Endothelial cell of umbilical vein (primary cell): ENCODE measurements around the gene NR1H2. TPM values are rescaled to one million over a fixed set of nuclear protein-coding genes. Genes with fewer than 3 reads are reported as not detected.

Experiments used
- BruUV-seq: library from RNA; stranded (reverse); fragments of 400-500 nt; replicated peaks from 2 replicates; lab custom pipeline; 2021; lab: Mats Ljungman, UMichigan
- CTCF ChIA-PET: fragments of 300-600, 350-600 bp; sonication (Branson Sonifier 250); formaldehyde crosslinking; loops from one replicate; lab custom pipeline; 2021; ENCODE audit warnings: antibody characterized with exemption, inconsistent platforms; lab: Charles Lee
- POLR2A ChIA-PET: fragments of 300-600, 350-600 bp; sonication (Branson Sonifier 250); formaldehyde crosslinking; loops from one replicate; lab custom pipeline; 2021; ENCODE audit warnings: antibody characterized with exemption, inconsistent platforms; lab: Charles Lee
- DNase-seq: peaks from one replicate; pipeline ENCODE4 v3.0.0-alpha.2; 2011; ENCODE audit warnings: low read depth, low spot score
- FAIRE-seq: peaks from 2 replicates; lab custom pipeline; 2011; peaks lifted over from hg19 to GRCh38; lab: Jason Lieb, UNC
- H2AFZ ChIP-seq: 2 replicates; pipeline ENCODE4 v1.6.0; 2012; ENCODE audit warnings: low read depth, low read length, control low read depth, inconsistent platforms
- H3K27ac ChIP-seq: 2 replicates; pipeline ENCODE4 v1.5.1; 2011; ENCODE audit warnings: low read depth, mild to moderate bottlenecking, control low read depth, low read length, moderate library complexity; ENCODE audit not compliant: insufficient read depth
- H3K27me3 ChIP-seq, 2 experiments: 2 replicates each; pipeline versions ENCODE4 v1.6.0 to v1.6.1; 2011; ENCODE audit warnings: low read length in 2 of 2, mixed read lengths in 1 of 2; ENCODE audit not compliant: control insufficient read depth in 2 of 2, insufficient read depth in 2 of 2
- H3K36me3 ChIP-seq, 2 experiments: 2 replicates in 1 of 2; 3 replicates in 1 of 2; pipeline ENCODE4 v1.5.1; 2011; ENCODE audit warnings: low read length in 2 of 2, mild to moderate bottlenecking in 1 of 2, moderate library complexity in 1 of 2; ENCODE audit not compliant: control insufficient read depth in 2 of 2, insufficient read depth in 2 of 2; ENCODE audit errors: extremely low read depth in 1 of 2
- H3K4me1 ChIP-seq: 3 replicates; pipeline ENCODE4 v1.5.1; 2011; ENCODE audit warnings: mild to moderate bottlenecking, low read length; ENCODE audit not compliant: control insufficient read depth, insufficient read depth; ENCODE audit errors: extremely low read depth
- H3K4me2 ChIP-seq: 2 replicates; pipeline ENCODE4 v1.6.1; 2011; ENCODE audit warnings: low read length, control low read depth, mixed read lengths; ENCODE audit not compliant: insufficient read depth
- H3K4me3 ChIP-seq, 3 experiments: fragments of 200-600 bp in 1 of 3; sonication (generic), shearing (Covaris generic) in 1 of 3; replicated peaks in 1 of 3; 2 replicates each; pipeline ENCODE4 v1.5.1; 2011 to 2016; ENCODE audit warnings: control low read depth in 3 of 3, low read length in 3 of 3, mild to moderate bottlenecking in 2 of 3, inconsistent platforms in 1 of 3, low read depth in 1 of 3, moderate library complexity in 1 of 3; ENCODE audit not compliant: insufficient read depth in 1 of 3
- H3K79me2 ChIP-seq: 2 replicates; pipeline ENCODE4 v1.6.0; 2012; ENCODE audit warnings: low read length, inconsistent platforms; ENCODE audit not compliant: control insufficient read depth, insufficient read depth
- H3K9ac ChIP-seq: replicated peaks from 2 replicates; pipeline ENCODE3; 2011; ENCODE audit warnings: low read length, control low read depth; ENCODE audit not compliant: insufficient read depth; ENCODE audit errors: extremely low read depth
- H3K9me1 ChIP-seq: replicated peaks from 3 replicates; pipeline ENCODE4 v1.6.0; 2011; ENCODE audit warnings: mild to moderate bottlenecking, low read length; ENCODE audit not compliant: control insufficient read depth, insufficient read depth; ENCODE audit errors: extremely low read depth
- H3K9me3 ChIP-seq: replicated peaks from 2 replicates; pipeline ENCODE4 v1.5.1; 2012; ENCODE audit warnings: low read length, inconsistent platforms; ENCODE audit not compliant: control insufficient read depth, insufficient read depth
- H4K20me1 ChIP-seq: replicated peaks from 2 replicates; pipeline ENCODE3; 2011; ENCODE audit warnings: mild to moderate bottlenecking, low read length; ENCODE audit not compliant: control insufficient read depth, insufficient read depth; ENCODE audit errors: extremely low read depth
- EZH2 ChIP-seq: IDR thresholded peaks from 2 replicates; pipeline ENCODE4 v1.6.1; 2012; ENCODE audit warnings: borderline replicate concordance, low read depth, mild to moderate bottlenecking, moderate library complexity, low read length, inconsistent platforms; ENCODE audit not compliant: severe bottlenecking
- GATA2 ChIP-seq: IDR thresholded peaks from 2 replicates; pipeline ENCODE4 v1.7.0; 2011; ENCODE audit warnings: low read depth, mild to moderate bottlenecking, moderate library complexity, mixed read lengths, low read length; ENCODE audit not compliant: insufficient read length, insufficient read depth
- MYC ChIP-seq: IDR thresholded peaks from one replicate; pipeline ENCODE4 v1.6.1; 2011; ENCODE audit warnings: mild to moderate bottlenecking, low read depth, low read length
- POLR2A ChIP-seq: IDR thresholded peaks from 2 replicates; pipeline ENCODE4 v1.6.1; 2012; ENCODE audit warnings: low read depth, mild to moderate bottlenecking, control low read depth, low read length
- POLR2AphosphoS5 ChIP-seq: IDR thresholded peaks from 2 replicates; pipeline ENCODE4 v1.6.1; 2012; ENCODE audit warnings: low read depth, mild to moderate bottlenecking, control low read depth, low read length, moderate library complexity; ENCODE audit not compliant: insufficient read depth
- dilution Hi-C: fragments of 300-500 bp; cut with MboI; formaldehyde crosslinking; loops from one replicate; pipeline ENCODE4 v1.15.0; 2019; ENCODE audit warnings: low sequenced_read_pairs; ENCODE audit not compliant: extremely low pct_ligation_motif_present
- intact Hi-C: fragments of 100-400 bp; cut with micrococcal nuclease; formaldehyde crosslinking; loops from one replicate; pipeline ENCODE4 v1.10.0; 2022
- polyA plus RNA-seq, 4 experiments: library from polyadenylated mRNA; depleted of rRNA in 3 of 4; stranded (reverse) in 3 of 4; unstranded in 1 of 4; fragments of >200 nt; gene quantifications; 2 replicates each; pipeline versions ENCODE4 v1.2.1 to v1.2.3, GENCODE V29; 2011 to 2012; ENCODE audit warnings: missing spikeins in 1 of 4
- total RNA-seq: library from RNA; stranded (reverse); gene quantifications from 2 replicates; pipeline ENCODE4 v1.2.3, GENCODE V29; 2021
- TF ChIP-seq, protein P1 (sequence below): IDR thresholded peaks from 2 replicates; pipeline ENCODE4 v1.6.1; 2011; ENCODE audit not compliant: insufficient read depth, insufficient read length

NR1H2 gene
- total and polyA plus RNA-seq, 2 donors (not counting 3 experiments of a cell fraction or from before 2014, with no cell fraction given): 46.7 to 48.4 TPM

DNA sequence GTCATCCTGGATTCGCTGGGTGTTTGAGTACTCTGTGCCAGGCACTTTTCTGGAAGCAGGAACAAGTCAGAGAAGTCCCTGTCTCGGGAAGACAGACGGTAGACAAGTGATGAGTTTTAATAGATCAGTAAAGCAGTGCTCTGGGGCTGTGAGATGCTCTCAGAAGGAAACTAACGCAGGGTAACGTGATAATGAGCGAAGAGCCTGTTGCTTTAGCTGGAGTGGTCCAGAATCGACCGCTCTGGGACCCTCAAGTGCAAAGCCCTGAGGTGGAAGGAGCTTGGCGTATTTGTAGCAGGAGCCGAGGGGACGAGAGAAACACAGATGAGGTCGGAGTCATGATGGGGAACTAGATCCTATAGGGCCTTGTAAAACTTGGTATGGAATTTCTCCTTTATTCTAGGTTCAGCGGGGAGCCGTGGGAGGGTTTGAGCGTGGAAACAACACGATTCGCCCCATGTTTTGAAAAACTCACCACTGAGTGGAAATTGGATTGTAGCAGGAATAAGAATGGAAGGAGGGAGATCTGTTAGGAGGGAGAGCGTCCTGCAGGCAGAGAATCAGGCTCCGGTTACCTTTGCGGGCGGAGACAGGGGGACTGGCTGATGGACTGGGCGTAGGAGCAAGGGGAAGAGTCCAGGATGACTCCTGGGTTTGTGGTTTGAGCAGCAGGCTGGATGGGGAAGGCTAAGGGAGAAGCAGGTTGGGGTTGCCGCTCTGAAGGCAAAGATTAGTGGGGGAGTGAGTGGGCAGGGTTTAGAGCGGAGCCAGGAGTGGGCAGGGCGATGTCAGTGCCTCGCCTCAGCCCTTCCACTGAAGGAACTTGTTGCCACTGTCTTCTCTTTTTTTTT, 8.7 kb downstream of the NR1H2 start:
- peaks cover 16% of the 10 kb centered on the region for H3K4me1 ChIP-seq
- H3K27ac ChIP-seq: peak overlapping the region; percentile 63
- H3K9ac ChIP-seq: peak overlapping the region; percentile 86
- H3K4me3 ChIP-seq: peak overlapping the region; percentile 71 to 94 (median 80)
- POLR2A ChIA-PET: interaction anchor here (1.4 kb wide), 1 partner anchor 9 kb away, joined by 4 read pairs; the partner anchor contains the start of gene NR1H2
- dilution Hi-C loops: no loop called here
- BruUV-seq: no TSS peak
- H3K4me2 ChIP-seq: peak overlapping the region; percentile 98
- peak; percentile 59 for FAIRE-seq
- no peaks in the 10 kb centered on the region for H3K27me3 ChIP-seq
- CTCF ChIA-PET: interaction anchor here (1.0 to 1.9 kb wide), 7 partner anchors 10 to 84 kb away, joined by 3 to 12 read pairs (median 3); partner anchors contain the start of gene KCNC3
- H3K79me2 ChIP-seq: peaks cover 30% of the 10 kb centered on the region
- no peaks in the 10 kb centered on the region for H3K9me3 ChIP-seq
- peak overlapping the region; percentile 71 for H2AFZ ChIP-seq
- intact Hi-C loops: loop anchor here (1.0 kb wide), 6 partner anchors 9 to 508 kb away; partner anchors contain the start of genes AKT1S1, JOSD2, NR1H2 and TBC1D17
- H3K36me3 ChIP-seq: peaks cover 0 to 15% of the 10 kb centered on the region in 2 experiments
- TF ChIP-seq EZH2 (no peak), POLR2A (no peak), MYC (no peak), POLR2AphosphoS5 (no peak), GATA2 (no peak)
- TF ChIP-seq, protein P1, sequence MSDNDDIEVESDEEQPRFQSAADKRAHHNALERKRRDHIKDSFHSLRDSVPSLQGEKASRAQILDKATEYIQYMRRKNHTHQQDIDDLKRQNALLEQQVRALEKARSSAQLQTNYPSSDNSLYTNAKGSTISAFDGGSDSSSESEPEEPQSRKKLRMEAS: no peak
- no peak for DNase-seq
- H3K9me1 ChIP-seq: no peaks in the 10 kb centered on the region
- no peaks in the 10 kb centered on the region for H4K20me1 ChIP-seq
